ENCODE measurements around the gene PITX2. TPM values are rescaled to one million over a fixed set of nuclear protein-coding genes. Genes with fewer than 3 reads are reported as not detected.

PITX2 gene
- polyA plus RNA-seq, 2 of the 4 experiments (the other 2 are of a cell fraction): 1.1 to 2.6 TPM

DNA sequence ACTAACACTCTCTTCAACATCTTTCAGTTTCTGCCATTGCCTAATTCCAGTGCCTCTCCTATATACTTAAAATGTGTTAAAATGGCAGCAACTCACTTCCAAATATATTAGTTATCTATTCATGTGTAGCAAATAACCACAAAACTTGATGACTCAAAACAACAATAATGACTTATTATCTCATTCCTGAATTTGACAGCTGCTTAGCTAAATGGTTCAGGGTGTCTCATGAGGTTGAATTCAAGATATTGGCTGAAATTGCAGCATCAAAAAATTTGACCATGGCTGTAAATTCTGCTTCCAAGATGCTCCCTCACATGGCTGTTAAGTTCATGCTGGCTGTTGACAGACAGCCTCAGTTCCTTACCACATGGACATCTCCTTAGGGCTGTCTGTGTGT lies 25.3 kb downstream of the PITX2 start:
- Histone ChIP-seq H3K27ac (no peak overlapping the region), H3K4me1 (no peaks in the 10 kb centered on the region), H3K4me2 (no peak overlapping the region), H3K9me3 (0 out of 3 replicates have a peak, but pooled peaks cover 3% of the 10 kb centered on the region), H3K4me3 (no peak overlapping the region)
- FAIRE-seq: no peak
- CTCF ChIA-PET: interaction anchor here (0.9 kb wide), 1 partner anchor 12 kb away, joined by 4 read pairs; no protein-coding TSS in a partner anchor
- no peak for ATAC-seq
- TF ChIP-seq ATOH8 (CRISPR knock-in tag; IDR thresholded peaks at IDR 0.05; ENCODE audit: low read depth): no peak
- TF ChIP-seq PBX3 (IDR thresholded peaks at IDR 0.05): no peak
- no peak for TF ChIP-seq FOXS1 (CRISPR knock-in tag; IDR thresholded peaks at IDR 0.05)
- TF ChIP-seq RAD21 (conservative IDR thresholded peaks at IDR 0.05 in 1 of 2, IDR thresholded peaks at IDR 0.05 in 1 of 2): no peak
- no peak for TF ChIP-seq HDAC2 (IDR thresholded peaks at IDR 0.05)
- no peak for TF ChIP-seq NR3C1 (IDR thresholded peaks at IDR 0.05)
- TF ChIP-seq ZSCAN20 (CRISPR knock-in tag; IDR thresholded peaks at IDR 0.05): no peak
- no peak for TF ChIP-seq BCL3 (IDR thresholded peaks at IDR 0.05)
- POLR2A ChIA-PET: no interaction called here
- no peak for DNase-seq (ENCODE audit: low read depth in 1 of 2, low spot score in 1 of 2)

- POLR2A ChIA-PET: no interaction called here
- FAIRE-seq: no peak
Observed at GRCh38 chr4:110596431-110596830, 26.4 kb downstream of the PITX2 start.

DNA sequence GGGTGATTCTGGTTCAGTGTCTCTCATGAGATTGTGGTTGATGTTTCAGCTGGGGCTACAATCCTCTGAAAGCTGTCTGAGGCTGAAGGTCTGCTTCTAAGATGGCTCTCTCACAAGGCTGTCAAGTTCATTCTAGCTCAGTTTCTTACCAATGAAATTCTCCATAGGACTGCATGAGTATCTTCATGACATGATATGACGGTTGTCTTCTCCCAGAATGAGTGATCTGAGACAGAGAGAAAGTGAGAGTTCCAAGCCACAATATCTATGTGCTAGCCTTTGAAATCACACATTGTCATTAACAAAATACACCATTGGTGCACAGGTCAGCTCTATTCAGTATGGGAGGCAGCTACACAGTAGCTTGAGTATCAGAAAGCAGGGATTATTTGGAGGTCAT lies 27.3 kb downstream of the PITX2 start:
- Histone ChIP-seq H3K9me3 (0 out of 3 replicates have a peak, but pooled peaks cover 3% of the 10 kb centered on the region), H3K4me3 (no peak overlapping the region), H3K27ac (no peak overlapping the region), H3K4me2 (no peak overlapping the region), H3K4me1 (no peaks in the 10 kb centered on the region)
- ATAC-seq (no peak), FAIRE-seq (no peak), DNase-seq (ENCODE audit: low read depth in 1 of 2, low spot score in 1 of 2) (no peak)
- POLR2A ChIA-PET: no interaction called here
- 6% methylated on average over 1 of the region's 1 CpG for WGBS (ENCODE audit: missing lambda C conversion rate)
- CTCF ChIA-PET: interaction anchor here (0.5 to 0.8 kb wide), 2 partner anchors 9 to 279 kb away, joined by 3 read pairs; no protein-coding TSS in a partner anchor
- TF ChIP-seq, protein P1, sequence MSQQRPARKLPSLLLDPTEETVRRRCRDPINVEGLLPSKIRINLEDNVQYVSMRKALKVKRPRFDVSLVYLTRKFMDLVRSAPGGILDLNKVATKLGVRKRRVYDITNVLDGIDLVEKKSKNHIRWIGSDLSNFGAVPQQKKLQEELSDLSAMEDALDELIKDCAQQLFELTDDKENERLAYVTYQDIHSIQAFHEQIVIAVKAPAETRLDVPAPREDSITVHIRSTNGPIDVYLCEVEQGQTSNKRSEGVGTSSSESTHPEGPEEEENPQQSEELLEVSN (IDR thresholded peaks at IDR 0.05; ENCODE audit: borderline replicate concordance, low read depth): no peak
- TF ChIP-seq CBX8 (IDR thresholded peaks at IDR 0.05) (no peak), NR3C1 (IDR thresholded peaks at IDR 0.05) (no peak)
- TF ChIP-seq, protein P2, sequence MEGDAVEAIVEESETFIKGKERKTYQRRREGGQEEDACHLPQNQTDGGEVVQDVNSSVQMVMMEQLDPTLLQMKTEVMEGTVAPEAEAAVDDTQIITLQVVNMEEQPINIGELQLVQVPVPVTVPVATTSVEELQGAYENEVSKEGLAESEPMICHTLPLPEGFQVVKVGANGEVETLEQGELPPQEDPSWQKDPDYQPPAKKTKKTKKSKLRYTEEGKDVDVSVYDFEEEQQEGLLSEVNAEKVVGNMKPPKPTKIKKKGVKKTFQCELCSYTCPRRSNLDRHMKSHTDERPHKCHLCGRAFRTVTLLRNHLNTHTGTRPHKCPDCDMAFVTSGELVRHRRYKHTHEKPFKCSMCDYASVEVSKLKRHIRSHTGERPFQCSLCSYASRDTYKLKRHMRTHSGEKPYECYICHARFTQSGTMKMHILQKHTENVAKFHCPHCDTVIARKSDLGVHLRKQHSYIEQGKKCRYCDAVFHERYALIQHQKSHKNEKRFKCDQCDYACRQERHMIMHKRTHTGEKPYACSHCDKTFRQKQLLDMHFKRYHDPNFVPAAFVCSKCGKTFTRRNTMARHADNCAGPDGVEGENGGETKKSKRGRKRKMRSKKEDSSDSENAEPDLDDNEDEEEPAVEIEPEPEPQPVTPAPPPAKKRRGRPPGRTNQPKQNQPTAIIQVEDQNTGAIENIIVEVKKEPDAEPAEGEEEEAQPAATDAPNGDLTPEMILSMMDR (IDR thresholded peaks at IDR 0.05): no peak
- TF ChIP-seq, protein P3, sequence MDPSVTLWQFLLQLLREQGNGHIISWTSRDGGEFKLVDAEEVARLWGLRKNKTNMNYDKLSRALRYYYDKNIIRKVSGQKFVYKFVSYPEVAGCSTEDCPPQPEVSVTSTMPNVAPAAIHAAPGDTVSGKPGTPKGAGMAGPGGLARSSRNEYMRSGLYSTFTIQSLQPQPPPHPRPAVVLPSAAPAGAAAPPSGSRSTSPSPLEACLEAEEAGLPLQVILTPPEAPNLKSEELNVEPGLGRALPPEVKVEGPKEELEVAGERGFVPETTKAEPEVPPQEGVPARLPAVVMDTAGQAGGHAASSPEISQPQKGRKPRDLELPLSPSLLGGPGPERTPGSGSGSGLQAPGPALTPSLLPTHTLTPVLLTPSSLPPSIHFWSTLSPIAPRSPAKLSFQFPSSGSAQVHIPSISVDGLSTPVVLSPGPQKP (IDR thresholded peaks at IDR 0.05; ENCODE audit: low read depth, low read length): no peak

More at GRCh38 chr4:110596431-110596830, 26.4 kb downstream of the PITX2 start:
- ATAC-seq: no peak
- Histone ChIP-seq H3K27ac (no peak overlapping the region), H3K9me3 (0 out of 3 replicates have a peak, but pooled peaks cover 3% of the 10 kb centered on the region), H3K4me3 (no peak overlapping the region), H3K4me1 (no peaks in the 10 kb centered on the region), H3K4me2 (no peak overlapping the region)
- 5% methylated on average over 2 of the region's 2 CpGs for WGBS (ENCODE audit: missing lambda C conversion rate)
- CTCF ChIA-PET: no interaction called here
- DNase-seq (ENCODE audit: low read depth in 1 of 2, low spot score in 1 of 2): no peak
- no peak for TF ChIP-seq KDM5A (IDR thresholded peaks at IDR 0.05)
- no peak for TF ChIP-seq HOXB5 (CRISPR knock-in tag; IDR thresholded peaks at IDR 0.05)
- TF ChIP-seq FOSL2 (IDR thresholded peaks at IDR 0.05): no peak
- no peak for TF ChIP-seq FOSL2 (CRISPR knock-in tag; IDR thresholded peaks at IDR 0.05)
- no peak for TF ChIP-seq SREBF2 (IDR thresholded peaks at IDR 0.05)
- TF ChIP-seq SMC3 (IDR thresholded peaks at IDR 0.05): no peak

All from A549 (cell line).